BLaER1 treated with 17β-estradiol and CSF1 and Interleukin-3, amounts not matched to agents 10 nM and 100 nM (cell line): ENCODE measurements around the gene ANP32D.
"Not testable (repeated sequence)": the region's sequence is repeated elsewhere in the genome, so short reads cannot be mapped to it uniquely, and the experiment has no call there.

Source experiments
- H3K27ac ChIP-seq, 11 experiments: shearing (Covaris generic); formaldehyde crosslinking; 2 replicates each; pipeline ENCODE4 v1.8.1; 2022
- H3K27me3 ChIP-seq, 11 experiments: shearing (Covaris generic); formaldehyde crosslinking; 2 replicates each; pipeline ENCODE4 v1.8.1; 2022
- H3K36me3 ChIP-seq, 11 experiments: shearing (Covaris generic); formaldehyde crosslinking; 2 replicates each; pipeline ENCODE4 v1.8.1; 2022
- H3K4me1 ChIP-seq, 10 experiments: shearing (Covaris generic); formaldehyde crosslinking; 2 replicates each; pipeline ENCODE4 v1.8.1; 2022
- H3K4me2 ChIP-seq, 11 experiments: shearing (Covaris generic); formaldehyde crosslinking; 2 replicates each; pipeline ENCODE4 v1.8.1; 2022
- H3K4me3 ChIP-seq, 10 experiments: shearing (Covaris generic); formaldehyde crosslinking; 2 replicates each; pipeline ENCODE4 v1.8.1; 2022
- H3K9ac ChIP-seq, 11 experiments: shearing (Covaris generic); formaldehyde crosslinking; 2 replicates each; pipeline ENCODE4 v1.8.1; 2022
- H3K9me3 ChIP-seq, 11 experiments: shearing (Covaris generic); formaldehyde crosslinking; replicated peaks in 1 of 11; 2 replicates each; pipeline ENCODE4 v1.8.1; 2022
- H4K20me1 ChIP-seq, 11 experiments: shearing (Covaris generic); formaldehyde crosslinking; 2 replicates each; pipeline ENCODE4 v1.8.1; 2022
- Cebpa-rat ChIP-seq, 11 experiments: shearing (Covaris generic); IDR thresholded peaks; 2 replicates each; pipeline ENCODE4 v1.8.1; 2022

The ANP32D gene

DNA sequence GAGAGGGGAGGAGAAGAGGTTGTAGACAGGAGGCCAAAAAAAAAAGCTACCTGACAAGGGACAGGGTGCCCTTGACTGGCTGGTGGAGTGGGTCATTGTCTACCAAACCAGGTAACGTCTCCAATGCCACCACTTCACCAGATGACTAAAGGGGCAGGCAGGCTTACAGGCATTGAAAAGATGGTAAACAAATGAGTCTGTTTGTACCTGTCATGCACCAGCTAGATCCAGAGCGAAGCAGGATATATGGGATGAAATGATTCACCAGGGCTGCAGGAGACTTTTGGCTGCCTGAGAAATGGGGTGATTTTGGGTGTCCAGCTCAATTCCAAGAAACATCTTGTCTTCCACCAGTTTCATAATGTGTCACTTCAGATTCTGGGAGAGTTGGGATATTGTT lies 13.9 kb downstream of the ANP32D start:
- Histone ChIP-seq H3K4me3 (no peak overlapping the region), H3K9ac (no peak overlapping the region), H3K27me3 (no peaks in the 10 kb centered on the region), H4K20me1 (no peaks in the 10 kb centered on the region), H3K36me3 (no peaks in the 10 kb centered on the region), H3K27ac (no peak overlapping the region), H3K9me3 (no peaks in the 10 kb centered on the region), H3K4me2 (no peak overlapping the region), H3K4me1 (no peaks in the 10 kb centered on the region)
- TF ChIP-seq Cebpa-rat (IDR thresholded peaks at IDR 0.05), result no peak

DNA sequence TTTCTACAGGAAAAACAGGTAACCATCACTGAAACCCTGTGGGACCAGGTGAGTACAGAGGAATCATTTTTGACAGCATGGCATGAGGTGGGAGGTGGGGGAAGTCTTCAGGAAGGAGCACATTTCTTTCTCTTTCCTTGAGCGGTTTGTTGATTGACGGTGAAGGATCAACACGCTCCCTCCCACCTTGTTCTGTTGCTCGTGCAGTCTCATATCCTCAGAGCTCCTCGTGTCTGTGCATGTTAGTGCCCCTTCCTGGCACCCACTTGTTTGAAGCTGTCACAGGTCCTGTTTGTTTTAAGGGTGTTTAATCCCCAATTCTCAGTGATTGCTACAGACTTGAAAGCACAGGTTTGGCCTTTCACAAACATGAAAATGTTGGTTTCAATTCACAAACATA lies 14.3 kb downstream of the ANP32D start:
- H3K9me3 ChIP-seq, result no peaks in the 10 kb centered on the region
- TF ChIP-seq Cebpa-rat (IDR thresholded peaks at IDR 0.05), result no peak

DNA sequence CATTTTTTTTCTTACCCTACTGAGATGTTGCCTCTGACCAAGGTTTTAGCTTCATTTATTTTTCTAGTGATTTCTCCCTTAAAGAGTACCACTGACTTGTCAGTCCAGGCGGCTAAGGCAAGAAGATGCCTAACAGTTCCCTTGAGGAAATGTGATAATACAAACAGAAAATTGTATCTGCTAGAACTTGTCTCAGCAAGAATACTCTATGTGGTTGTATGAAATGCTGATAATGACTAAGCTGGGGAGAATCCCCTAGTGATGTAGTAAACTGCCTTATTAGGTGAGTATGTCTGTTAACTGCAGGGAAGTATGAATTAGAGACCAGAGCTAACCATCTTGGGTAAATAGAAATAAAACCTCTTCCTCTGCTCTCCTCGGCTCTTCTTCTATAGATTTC lies 16.7 kb downstream of the ANP32D start:
- H3K27me3 ChIP-seq, result no peaks in the 10 kb centered on the region
- H3K4me1 ChIP-seq, result no peaks in the 10 kb centered on the region
- no peak overlapping the region for H3K27ac ChIP-seq
- H3K4me3 ChIP-seq, result no peak overlapping the region
- H3K9me3 ChIP-seq, result no peaks in the 10 kb centered on the region
- H3K4me2 ChIP-seq, result no peak overlapping the region
- no peaks in the 10 kb centered on the region for H3K36me3 ChIP-seq
- no peaks in the 10 kb centered on the region for H4K20me1 ChIP-seq
- TF ChIP-seq Cebpa-rat (IDR thresholded peaks at IDR 0.05), result no peak
- H3K9ac ChIP-seq, result no peak overlapping the region

More for the DNA sequence above, 14.3 kb downstream of the ANP32D start:
- Histone ChIP-seq H3K4me3 (no peak overlapping the region), H3K4me2 (no peak overlapping the region), H3K27ac (no peak overlapping the region), H3K36me3 (no peaks in the 10 kb centered on the region), H3K27me3 (no peaks in the 10 kb centered on the region), H3K9ac (no peak overlapping the region), H4K20me1 (no peaks in the 10 kb centered on the region), H3K4me1 (no peaks in the 10 kb centered on the region)

DNA sequence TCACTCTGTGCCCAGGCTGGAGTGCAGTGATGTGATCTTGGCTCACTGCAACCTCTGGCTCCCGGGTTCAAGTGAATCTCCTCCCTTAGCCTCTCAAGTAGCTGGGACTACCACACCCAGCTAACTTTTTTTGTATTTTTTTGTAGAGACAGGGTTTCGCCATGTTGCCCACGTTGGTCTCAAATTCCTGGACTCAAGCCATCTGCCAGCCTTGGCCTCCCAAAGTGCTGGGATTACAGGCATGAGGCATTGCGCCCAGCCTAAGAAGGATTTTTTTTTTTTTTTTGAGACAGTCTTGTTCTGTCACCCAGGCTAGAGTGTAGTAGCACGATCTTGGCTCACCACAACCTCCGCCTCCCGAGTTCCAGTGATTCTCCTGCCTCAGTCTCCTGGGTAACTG lies 17.1 kb downstream of the ANP32D start:
- H3K9ac ChIP-seq, H3K4me2 ChIP-seq, H3K4me1 ChIP-seq, H3K27me3 ChIP-seq, H4K20me1 ChIP-seq, H3K36me3 ChIP-seq, H3K4me3 ChIP-seq, H3K27ac ChIP-seq, H3K9me3 ChIP-seq: not testable (repeated sequence)

DNA sequence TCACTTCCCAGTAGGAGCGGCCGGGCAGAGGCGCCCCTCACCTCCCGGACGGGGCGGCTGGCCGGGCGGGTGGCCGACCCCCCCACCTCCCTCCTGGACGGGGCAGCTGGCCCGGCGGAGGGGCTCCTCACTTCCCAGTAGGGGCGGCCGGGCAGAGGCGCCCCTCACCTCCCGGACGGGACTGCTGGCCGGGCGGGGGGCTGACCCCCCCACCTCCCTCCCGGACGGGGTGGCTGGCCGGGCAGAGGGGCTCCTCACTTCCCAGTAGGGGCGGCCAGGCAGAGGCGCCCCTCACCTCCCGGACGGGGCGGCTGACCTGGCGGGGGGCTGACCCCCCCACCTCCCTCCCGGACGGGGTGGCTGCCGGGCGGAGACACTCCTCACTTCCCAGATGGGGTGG lies 27.9 kb downstream of the ANP32D start:
- not testable (repeated sequence) for H3K36me3 ChIP-seq, H3K4me2 ChIP-seq, H3K4me1 ChIP-seq, H3K27me3 ChIP-seq, H3K27ac ChIP-seq, H3K9ac ChIP-seq, H4K20me1 ChIP-seq, H3K4me3 ChIP-seq
- peaks cover 0 to 23% (median 6%) of the 10 kb centered on the region in 11 experiments; a peak in 11 of 22 replicates for H3K9me3 ChIP-seq

DNA sequence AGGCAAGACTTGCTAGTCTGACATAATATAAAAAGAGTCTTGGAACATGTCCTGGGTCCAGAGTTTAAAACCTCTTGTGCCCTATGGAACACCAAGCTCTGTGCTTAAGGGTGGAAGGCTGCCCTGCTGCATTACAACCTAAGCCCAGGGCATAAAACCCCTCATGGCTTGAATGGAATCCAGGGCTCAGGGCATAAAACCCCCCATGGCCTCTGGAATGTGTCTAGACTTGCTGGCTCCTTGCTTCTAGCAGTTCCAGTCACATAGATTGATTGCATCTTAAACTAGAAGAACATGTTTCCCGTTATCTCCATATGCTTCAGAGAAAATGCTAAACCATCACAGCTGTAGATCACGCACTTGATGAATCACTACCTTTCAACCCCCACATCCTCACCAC lies 34.5 kb downstream of the ANP32D start:
- H3K36me3 ChIP-seq, H3K4me2 ChIP-seq, H3K27me3 ChIP-seq, H3K4me3 ChIP-seq, H4K20me1 ChIP-seq, H3K4me1 ChIP-seq, H3K9ac ChIP-seq, H3K27ac ChIP-seq: not testable (repeated sequence)
- H3K9me3 ChIP-seq, result peaks cover 29 to 46% (median 35%) of the 10 kb centered on the region in 11 experiments

DNA sequence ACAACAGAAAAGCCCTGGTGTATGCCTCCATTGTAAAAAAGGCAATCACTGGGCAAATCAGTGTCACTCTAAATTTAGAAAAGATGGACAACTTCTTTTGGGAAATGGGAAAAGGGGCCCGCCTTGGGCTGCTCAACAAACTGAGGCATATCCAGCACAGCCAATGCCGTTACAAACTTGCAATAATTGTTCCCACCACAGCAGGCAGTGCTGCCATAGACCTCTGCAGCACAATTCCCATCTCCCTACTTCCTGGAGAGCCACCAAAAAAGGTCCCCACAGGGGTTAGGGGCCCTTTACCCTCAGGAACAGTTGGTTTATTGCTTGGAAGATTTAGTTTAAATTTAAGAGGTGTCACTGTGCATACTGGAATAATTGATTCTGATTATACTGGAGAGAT lies 36.6 kb downstream of the ANP32D start:
- H3K9me3 ChIP-seq, result peaks cover 39 to 55% (median 47%) of the 10 kb centered on the region in 11 experiments
- H3K36me3 ChIP-seq, result no peaks in the 10 kb centered on the region
- H3K4me3 ChIP-seq, result no peak overlapping the region
- no peaks in the 10 kb centered on the region for H4K20me1 ChIP-seq
- H3K4me1 ChIP-seq, result no peaks in the 10 kb centered on the region
- H3K27ac ChIP-seq, result no peak overlapping the region
- no peak for TF ChIP-seq Cebpa-rat (IDR thresholded peaks at IDR 0.05)
- no peak overlapping the region for H3K9ac ChIP-seq
- no peak overlapping the region for H3K4me2 ChIP-seq
- no peaks in the 10 kb centered on the region for H3K27me3 ChIP-seq

- no peak for TF ChIP-seq Cebpa-rat (IDR thresholded peaks at IDR 0.05)
- Histone ChIP-seq H3K27ac (no peak overlapping the region), H3K36me3 (no peaks in the 10 kb centered on the region), H3K27me3 (no peaks in the 10 kb centered on the region), H3K4me2 (no peak overlapping the region), H3K9me3 (peaks cover 39 to 61% (median 49%) of the 10 kb centered on the region in 11 experiments), H4K20me1 (no peaks in the 10 kb centered on the region), H3K9ac (no peak overlapping the region), H3K4me3 (no peak overlapping the region), H3K4me1 (no peaks in the 10 kb centered on the region)
Measured at GRCh38 chr12:48510111-48510510, 37.8 kb downstream of the ANP32D start.

GRCh38 chr12:48512855-48513254 lies 40.5 kb downstream of the ANP32D start:
- no peaks in the 10 kb centered on the region for H4K20me1 ChIP-seq
- H3K4me3 ChIP-seq, result no peak overlapping the region
- no peaks in the 10 kb centered on the region for H3K27me3 ChIP-seq
- TF ChIP-seq Cebpa-rat (IDR thresholded peaks at IDR 0.05), result no peak
- peaks cover 39 to 61% (median 49%) of the 10 kb centered on the region in 11 experiments for H3K9me3 ChIP-seq
- H3K9ac ChIP-seq, result no peak overlapping the region
- no peak overlapping the region for H3K4me2 ChIP-seq
- no peaks in the 10 kb centered on the region for H3K36me3 ChIP-seq
- H3K27ac ChIP-seq, result no peak overlapping the region
- no peaks in the 10 kb centered on the region for H3K4me1 ChIP-seq

DNA sequence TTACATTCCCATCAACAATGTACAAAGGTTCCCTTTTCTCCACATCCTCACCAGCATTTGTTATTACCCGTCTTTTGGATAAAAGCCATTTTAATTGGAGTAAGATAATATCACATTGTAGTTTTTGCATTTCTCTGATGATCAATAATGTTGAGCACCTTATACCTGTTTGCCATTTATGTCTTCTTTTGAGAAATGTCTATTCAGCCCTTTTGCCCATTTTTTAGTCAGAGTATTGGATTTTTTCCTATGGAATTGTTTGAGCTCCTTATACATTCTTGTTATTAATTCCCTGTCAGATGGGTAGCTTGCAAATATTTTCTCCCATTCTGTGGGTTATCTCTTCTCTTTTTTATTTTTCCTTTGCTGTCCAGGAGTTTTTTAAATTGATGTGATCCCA lies 42.4 kb downstream of the ANP32D start:
- no peak overlapping the region for H3K4me2 ChIP-seq

DNA sequence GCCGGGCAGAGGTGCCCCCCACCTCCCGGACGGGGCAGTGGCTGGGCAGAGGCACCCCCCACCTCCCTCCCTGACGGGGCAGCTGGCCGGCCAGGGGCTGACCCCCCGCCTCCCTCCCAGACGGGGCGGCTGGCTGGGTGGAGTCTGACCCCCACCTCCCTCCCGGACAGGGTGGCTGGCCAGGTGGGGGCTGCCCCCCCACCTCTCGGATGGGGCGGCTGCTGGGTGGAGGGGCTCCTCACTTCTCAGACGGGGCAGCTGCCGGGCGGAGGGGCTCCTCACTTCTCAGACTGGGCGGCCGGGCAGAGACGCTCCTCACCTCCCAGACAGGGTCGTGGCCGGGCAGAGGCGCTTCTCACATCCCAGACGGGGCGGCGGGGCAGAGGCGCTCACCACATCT lies 48.0 kb downstream of the ANP32D start:
- H3K9me3 ChIP-seq, H3K27ac ChIP-seq, H3K9ac ChIP-seq, H3K27me3 ChIP-seq, H3K4me2 ChIP-seq, H3K36me3 ChIP-seq, H4K20me1 ChIP-seq, H3K4me1 ChIP-seq, H3K4me3 ChIP-seq: not testable (repeated sequence)

More for the DNA sequence above, 42.4 kb downstream of the ANP32D start:
- H3K36me3 ChIP-seq, result no peaks in the 10 kb centered on the region
- H3K9me3 ChIP-seq, result peaks cover 30 to 49% (median 39%) of the 10 kb centered on the region in 11 experiments
- H3K9ac ChIP-seq, result no peak overlapping the region
- H3K4me1 ChIP-seq, result no peaks in the 10 kb centered on the region
- no peak for TF ChIP-seq Cebpa-rat (IDR thresholded peaks at IDR 0.05)
- no peaks in the 10 kb centered on the region for H3K27me3 ChIP-seq
- no peak overlapping the region for H3K4me3 ChIP-seq
- H3K27ac ChIP-seq, result no peak overlapping the region
- H4K20me1 ChIP-seq, result no peaks in the 10 kb centered on the region
